HFFc6 (cell line): Measurements from ENCODE around the gene RAB40C. TPM values are rescaled to one million over a fixed set of nuclear protein-coding genes. Genes with fewer than 3 reads are reported as not detected.
"Not testable (repeated sequence)": the region's sequence is repeated elsewhere in the genome, so short reads cannot be mapped to it uniquely, and the experiment has no call there.

Experiments
- DNase-seq: peaks from one replicate; pipeline ENCODE4 v3.0.0-alpha.2; 2018
- H3K27ac Mint-ChIP-seq: 2 replicates; pipeline ENCODE4 v1.8.0; 2020; ENCODE audit warnings: mild to moderate bottlenecking, mixed read lengths
- H3K27me3 Mint-ChIP-seq: 2 replicates; pipeline ENCODE4 v1.8.0; 2021; ENCODE audit warnings: mild to moderate bottlenecking, moderate library complexity, mixed read lengths; ENCODE audit not compliant: insufficient read depth
- H3K36me3 Mint-ChIP-seq: 2 replicates; pipeline ENCODE4 v1.8.0; 2021; ENCODE audit warnings: low read depth, mixed read lengths
- H3K4me1 Mint-ChIP-seq: 2 replicates; pipeline ENCODE4 v1.8.0; 2020; ENCODE audit warnings: low read depth, mixed read lengths
- H3K4me3 Mint-ChIP-seq: 2 replicates; pipeline ENCODE4 v1.8.0; 2020; ENCODE audit warnings: mild to moderate bottlenecking, moderate library complexity, mixed read lengths
- H3K9me3 Mint-ChIP-seq: 2 replicates; pipeline ENCODE4 v1.8.0; 2020; ENCODE audit warnings: mild to moderate bottlenecking, mixed read lengths
- total RNA-seq, 6 experiments: library from RNA; stranded (reverse); fragmentation: NEBNext Ultra II Directional; extraction: Animal tissue kit (Norgen Biotek cat#: 25700); gene quantifications; 2 replicates in 1 of 6; 3 replicates in 5 of 6; pipeline ENCODE4 v1.2.3, GENCODE V29; 2021
- TF ChIP-seq, protein P1 (sequence below): fragments of 200-600 bp; sonication (generic); IDR thresholded peaks from 2 replicates; pipeline ENCODE4 v1.5.0; 2021; ENCODE audit warnings: antibody characterized with exemption, mild to moderate bottlenecking

Gene RAB40C
- total RNA-seq, 6 experiments from 2014 or later, result 11.3 to 14.8 (median 12.2) TPM

DNA sequence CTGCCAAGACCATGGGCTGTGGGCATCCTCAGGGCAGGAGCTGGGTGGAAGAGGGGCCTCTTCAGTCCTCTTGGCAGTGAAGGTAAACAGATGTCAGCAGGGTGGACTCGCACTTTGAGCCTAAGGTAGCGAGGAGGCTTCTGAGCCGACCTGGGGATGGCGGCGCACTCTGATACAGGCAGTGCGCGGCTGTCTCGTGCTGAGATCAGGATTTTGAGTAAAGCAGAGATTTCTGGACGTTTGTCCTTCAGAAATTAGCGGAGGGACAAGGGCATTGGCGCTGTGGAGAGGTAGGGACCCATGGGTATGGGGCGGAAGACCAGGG is 6.8 kb downstream of the RAB40C start:
- H3K4me1 Mint-ChIP-seq, result peaks cover 6% of the 10 kb centered on the region; the same call in 1 of the 2 replicates
- no peaks in the 10 kb centered on the region for H3K9me3 Mint-ChIP-seq
- H3K4me3 Mint-ChIP-seq, result no peak overlapping the region
- no peak for DNase-seq
- H3K36me3 Mint-ChIP-seq, result peaks cover 9% of the 10 kb centered on the region
- TF ChIP-seq, protein P1, sequence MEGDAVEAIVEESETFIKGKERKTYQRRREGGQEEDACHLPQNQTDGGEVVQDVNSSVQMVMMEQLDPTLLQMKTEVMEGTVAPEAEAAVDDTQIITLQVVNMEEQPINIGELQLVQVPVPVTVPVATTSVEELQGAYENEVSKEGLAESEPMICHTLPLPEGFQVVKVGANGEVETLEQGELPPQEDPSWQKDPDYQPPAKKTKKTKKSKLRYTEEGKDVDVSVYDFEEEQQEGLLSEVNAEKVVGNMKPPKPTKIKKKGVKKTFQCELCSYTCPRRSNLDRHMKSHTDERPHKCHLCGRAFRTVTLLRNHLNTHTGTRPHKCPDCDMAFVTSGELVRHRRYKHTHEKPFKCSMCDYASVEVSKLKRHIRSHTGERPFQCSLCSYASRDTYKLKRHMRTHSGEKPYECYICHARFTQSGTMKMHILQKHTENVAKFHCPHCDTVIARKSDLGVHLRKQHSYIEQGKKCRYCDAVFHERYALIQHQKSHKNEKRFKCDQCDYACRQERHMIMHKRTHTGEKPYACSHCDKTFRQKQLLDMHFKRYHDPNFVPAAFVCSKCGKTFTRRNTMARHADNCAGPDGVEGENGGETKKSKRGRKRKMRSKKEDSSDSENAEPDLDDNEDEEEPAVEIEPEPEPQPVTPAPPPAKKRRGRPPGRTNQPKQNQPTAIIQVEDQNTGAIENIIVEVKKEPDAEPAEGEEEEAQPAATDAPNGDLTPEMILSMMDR, result no peak
- H3K27ac Mint-ChIP-seq, result no peak overlapping the region
- H3K27me3 Mint-ChIP-seq, result no peaks in the 10 kb centered on the region; the same call in 1 of the 2 replicates

DNA sequence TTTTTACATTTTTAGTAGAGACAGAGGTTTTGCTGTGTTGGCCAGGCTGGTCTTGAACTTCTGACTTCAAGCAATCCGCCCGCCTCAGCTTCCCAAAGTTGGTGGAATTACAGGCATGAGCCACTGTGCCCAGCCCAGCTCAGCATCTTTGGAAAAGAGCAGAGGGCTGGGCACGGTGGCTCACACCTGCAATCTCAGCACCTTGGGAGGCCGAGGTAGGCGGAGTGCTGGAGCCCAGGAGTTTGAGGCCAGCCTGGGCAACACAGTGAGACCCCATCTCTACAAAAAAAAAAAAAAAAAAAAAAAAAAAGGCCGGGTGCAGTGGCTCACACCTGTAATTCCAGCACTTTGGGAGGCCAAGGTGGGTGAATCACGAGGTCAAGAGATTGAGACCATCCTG is 7.8 kb downstream of the RAB40C start:
- not testable (repeated sequence) for H3K4me3 Mint-ChIP-seq, H3K27me3 Mint-ChIP-seq, DNase-seq, H3K27ac Mint-ChIP-seq, H3K9me3 Mint-ChIP-seq, H3K36me3 Mint-ChIP-seq, H3K4me1 Mint-ChIP-seq

DNA sequence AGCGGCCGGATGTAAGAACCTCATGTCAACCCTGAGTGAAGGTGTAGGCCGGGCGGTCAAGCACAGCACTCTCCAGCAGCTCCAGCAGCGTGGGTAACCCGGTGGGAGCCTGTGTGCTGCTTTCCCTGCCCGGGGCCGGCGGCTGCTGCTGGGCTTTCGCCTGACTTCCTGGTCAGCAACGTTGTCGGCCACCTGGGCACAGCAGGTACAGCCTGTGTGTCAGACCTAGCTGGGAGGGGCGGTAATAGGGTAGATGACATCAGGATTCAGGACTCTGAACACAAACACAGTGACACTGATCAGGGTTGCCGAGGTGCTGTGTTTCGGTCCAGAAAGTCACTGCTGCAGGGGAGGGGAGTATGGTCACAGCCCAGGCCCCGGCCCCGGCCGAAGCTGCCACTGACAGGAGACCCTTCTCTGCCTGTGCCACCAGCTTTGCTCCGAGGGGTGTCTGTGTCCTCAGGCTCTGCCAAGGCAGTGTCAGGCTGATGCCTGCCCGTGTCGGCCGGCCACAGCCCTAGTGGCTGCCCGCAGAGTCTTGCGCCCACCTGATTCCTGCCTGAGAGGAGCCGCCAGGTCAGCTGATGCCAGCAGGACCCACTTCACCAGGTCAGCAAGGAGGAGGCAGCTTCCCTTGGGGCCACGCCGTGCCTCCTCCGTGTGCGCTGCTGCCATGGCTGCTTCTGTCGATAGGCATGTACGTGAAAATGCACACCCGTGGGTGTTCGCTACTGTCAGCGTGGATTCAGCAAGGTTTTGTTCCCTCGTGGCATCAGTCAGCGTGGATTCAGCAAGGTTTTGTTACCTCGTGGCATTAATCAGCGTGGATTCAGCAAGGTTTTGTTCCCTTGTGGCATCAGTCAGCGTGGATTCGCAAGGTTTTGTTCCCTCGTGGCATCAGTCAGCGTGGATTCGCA is 9.2 kb downstream of the RAB40C start:
- H3K27me3 Mint-ChIP-seq, result no peaks in the 10 kb centered on the region; the same call in 1 of the 2 replicates
- H3K4me1 Mint-ChIP-seq, result no peaks in the 10 kb centered on the region
- no peak overlapping the region for H3K4me3 Mint-ChIP-seq
- no peaks in the 10 kb centered on the region for H3K9me3 Mint-ChIP-seq
- H3K27ac Mint-ChIP-seq, result no peak overlapping the region
- DNase-seq, result no peak
- TF ChIP-seq, protein P1, result no peak
- H3K36me3 Mint-ChIP-seq, result peaks cover 9% of the 10 kb centered on the region

DNA sequence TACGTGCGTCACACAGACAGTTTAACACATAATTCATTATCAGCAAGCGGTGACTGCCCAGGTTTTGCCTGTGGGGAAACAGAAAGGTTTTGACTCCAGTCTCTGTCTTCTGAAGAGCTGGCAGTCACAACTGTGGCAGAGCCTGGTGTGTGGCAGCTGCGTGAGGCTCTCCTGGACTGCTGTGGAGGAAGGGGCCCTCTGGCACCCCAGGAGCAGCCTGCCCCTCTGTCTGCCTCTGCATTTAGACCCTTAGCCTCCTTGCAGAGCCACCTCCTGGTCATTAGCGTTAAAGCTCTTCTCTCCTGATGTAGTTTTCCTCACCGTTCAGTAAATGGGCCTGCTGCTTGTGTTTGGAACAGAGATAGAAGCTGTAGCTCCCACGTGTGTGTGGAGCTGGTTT is 10.9 kb downstream of the RAB40C start:
- TF ChIP-seq, protein P1, result peak; percentile 34; the same call in 1 of the 2 replicates
- H3K27me3 Mint-ChIP-seq, result no peaks in the 10 kb centered on the region; the same call in 1 of the 2 replicates

DNA sequence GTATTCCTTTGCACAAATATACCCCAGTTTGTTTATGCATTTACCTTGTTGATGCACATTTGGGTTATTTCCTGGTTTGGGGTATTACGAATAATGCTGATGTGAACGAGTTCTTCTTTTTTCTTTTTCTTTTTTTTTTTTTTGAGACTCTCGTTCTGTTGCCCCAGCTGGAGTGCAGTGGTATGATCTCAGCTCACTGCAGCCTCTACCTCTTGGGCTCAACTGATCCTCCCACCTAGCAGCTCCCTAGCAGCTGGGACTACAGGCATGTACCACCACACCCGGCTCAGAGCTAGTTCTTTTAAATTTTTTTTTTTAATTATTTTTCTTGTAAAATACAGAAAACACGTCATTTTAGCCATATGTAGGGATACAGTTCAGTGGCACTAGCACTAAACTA is 14.1 kb downstream of the RAB40C start:
- H3K4me1 Mint-ChIP-seq, result no peaks in the 10 kb centered on the region
- H3K4me3 Mint-ChIP-seq, result no peak overlapping the region
- no peak overlapping the region for H3K27ac Mint-ChIP-seq
- H3K36me3 Mint-ChIP-seq, result peaks cover 7% of the 10 kb centered on the region
- no peak for DNase-seq
- H3K27me3 Mint-ChIP-seq, result peaks cover 3% of the 10 kb centered on the region
- TF ChIP-seq, protein P1, result no peak
- H3K9me3 Mint-ChIP-seq, result peaks cover 16% of the 10 kb centered on the region

More for the DNA sequence above, 10.9 kb downstream of the RAB40C start:
- peaks cover 16% of the 10 kb centered on the region for H3K9me3 Mint-ChIP-seq
- H3K36me3 Mint-ChIP-seq, result peaks cover 16% of the 10 kb centered on the region
- no peak overlapping the region for H3K4me3 Mint-ChIP-seq
- no peak for DNase-seq
- no peak overlapping the region for H3K27ac Mint-ChIP-seq
- no peaks in the 10 kb centered on the region for H3K4me1 Mint-ChIP-seq

DNA sequence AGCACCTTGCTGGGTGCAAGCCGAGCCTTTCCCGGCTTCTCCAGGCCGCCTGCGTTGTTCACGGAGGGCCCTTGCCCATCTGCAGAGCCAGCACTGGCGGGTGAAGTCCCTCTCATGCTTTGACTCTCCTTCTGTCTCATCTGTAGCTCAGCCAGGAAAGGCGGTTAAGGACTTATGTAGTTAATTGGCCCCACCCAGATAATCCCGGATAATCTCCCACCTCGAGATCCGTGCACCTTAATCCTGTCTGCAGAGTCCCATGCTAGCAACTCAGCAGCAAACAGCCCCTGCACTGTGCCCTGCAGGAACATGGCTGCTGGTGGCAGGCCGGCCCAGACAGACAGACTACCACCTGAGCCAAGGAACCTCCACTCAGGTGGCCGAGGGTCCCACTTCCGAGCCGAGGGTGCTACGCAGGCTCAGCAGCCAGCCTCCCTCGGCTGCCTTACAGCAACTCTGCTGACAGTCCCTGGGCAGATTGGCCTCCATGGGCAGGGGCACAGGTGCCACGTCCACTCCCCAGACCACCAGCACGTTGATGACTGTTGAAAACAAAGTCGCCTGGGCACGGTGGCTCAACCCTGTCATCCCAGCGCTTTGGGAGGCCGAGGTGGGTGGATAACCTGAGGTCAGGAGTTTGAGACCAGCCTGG is 16.9 kb downstream of the RAB40C start:
- H3K27ac Mint-ChIP-seq, result no peak overlapping the region

More for the DNA sequence above, 16.9 kb downstream of the RAB40C start:
- H3K27me3 Mint-ChIP-seq, result peaks cover 6% of the 10 kb centered on the region
- H3K9me3 Mint-ChIP-seq, result peaks cover 26% of the 10 kb centered on the region
- TF ChIP-seq, protein P1, result no peak
- no peak overlapping the region for H3K4me3 Mint-ChIP-seq
- no peak for DNase-seq
- peaks cover 13% of the 10 kb centered on the region for H3K36me3 Mint-ChIP-seq
- H3K4me1 Mint-ChIP-seq, result no peaks in the 10 kb centered on the region
